WTC11 (cell line): ENCODE data around the gene GLRX. TPM values are rescaled to one million over a fixed set of nuclear protein-coding genes. Genes with fewer than 3 reads are reported as not detected.

Experiments used
- ATAC-seq: fragments of 200-7000 bp; cut with Tn5 transposase; 2 replicates; pipeline ENCODE4 v1.10.0; 2021; ENCODE audit warnings: mild to moderate bottlenecking, moderate library complexity
- CTCF ChIA-PET: fragments of 300-600 bp; sonication (Branson Sonifier 250); formaldehyde crosslinking; loops from one replicate; lab custom pipeline; 2021; ENCODE audit warnings: antibody characterized with exemption; lab: Charles Lee
- POLR2A ChIA-PET: fragments of 350-600 bp; sonication (Branson Sonifier 250); formaldehyde crosslinking; loops from one replicate; lab custom pipeline; 2021; ENCODE audit warnings: antibody characterized with exemption; lab: Charles Lee
- DNase-seq: peaks from one replicate; pipeline ENCODE4 v3.0.0; 2021; ENCODE audit warnings: low spot score
- H3K27ac Mint-ChIP-seq: 2 replicates; pipeline ENCODE4 v1.8.0; 2021; ENCODE audit warnings: mixed read lengths
- H3K27me3 Mint-ChIP-seq: 2 replicates; pipeline ENCODE4 v1.8.0; 2021; ENCODE audit warnings: low read depth, mild to moderate bottlenecking, moderate library complexity, mixed read lengths
- H3K36me3 Mint-ChIP-seq: 2 replicates; pipeline ENCODE4 v1.8.0; 2021; ENCODE audit warnings: mixed read lengths
- H3K4me1 Mint-ChIP-seq: 2 replicates; pipeline ENCODE4 v1.8.0; 2022; ENCODE audit warnings: mixed read lengths
- H3K4me3 Mint-ChIP-seq: 2 replicates; pipeline ENCODE4 v1.8.0; 2021; ENCODE audit warnings: mild to moderate bottlenecking, moderate library complexity, mixed read lengths
- H3K9me3 Mint-ChIP-seq: 2 replicates; pipeline ENCODE4 v1.8.0; 2021; ENCODE audit warnings: mixed read lengths
- AR ChIP-seq: fragments of 250-450 bp; sonication (Bioruptor Pico); IDR thresholded peaks from 2 replicates; pipeline ENCODE4 v1.9.0; 2021; ENCODE audit warnings: mild to moderate bottlenecking
- CDX4 ChIP-seq: fragments of 250-450 bp; sonication (Bioruptor Pico); IDR thresholded peaks from 2 replicates; pipeline ENCODE4 v1.9.0; 2021; ENCODE audit warnings: moderate library complexity, mild to moderate bottlenecking, inconsistent platforms, borderline replicate concordance
- CREM ChIP-seq: sonication (generic); formaldehyde crosslinking; IDR thresholded peaks from 2 replicates; pipeline ENCODE4 v1.8.1; 2022; ENCODE audit warnings: mild to moderate bottlenecking, missing genetic modification reagents, moderate library complexity
- ERG ChIP-seq: fragments of 250-450 bp; sonication (Bioruptor Pico); IDR thresholded peaks from 2 replicates; pipeline ENCODE4 v1.8.0; 2021; ENCODE audit warnings: mild to moderate bottlenecking
- FOXJ3 ChIP-seq: sonication (generic); formaldehyde crosslinking; IDR thresholded peaks from 2 replicates; pipeline ENCODE4 v1.9.0; 2021; ENCODE audit warnings: missing genetic modification reagents, mild to moderate bottlenecking, borderline replicate concordance
- FOXK1 ChIP-seq: sonication (generic); formaldehyde crosslinking; IDR thresholded peaks from 2 replicates; pipeline ENCODE4 v1.8.0; 2022; ENCODE audit warnings: mild to moderate bottlenecking, moderate library complexity, missing genetic modification reagents
- GABPB1 ChIP-seq: sonication (generic); formaldehyde crosslinking; IDR thresholded peaks from 2 replicates; pipeline ENCODE4 v1.8.1; 2023; ENCODE audit warnings: mild to moderate bottlenecking, missing genetic modification reagents
- GRHL2 ChIP-seq: fragments of 250-450 bp; sonication (Bioruptor Pico); IDR thresholded peaks from 2 replicates; pipeline ENCODE4 v1.8.0; 2022; ENCODE audit warnings: mild to moderate bottlenecking, moderate library complexity; ENCODE audit not compliant: insufficient replicate concordance, severe bottlenecking
- KAT7 ChIP-seq: sonication (generic); formaldehyde crosslinking; IDR thresholded peaks from 2 replicates; pipeline ENCODE4 v1.8.1; 2023; ENCODE audit warnings: missing genetic modification reagents, mild to moderate bottlenecking, borderline replicate concordance
- MLX ChIP-seq: sonication (generic); formaldehyde crosslinking; IDR thresholded peaks from 2 replicates; pipeline ENCODE4 v1.8.1; 2023; ENCODE audit warnings: mild to moderate bottlenecking, missing genetic modification reagents, moderate library complexity
- MXD4 ChIP-seq: fragments of 250-450 bp; sonication (Bioruptor Pico); IDR thresholded peaks from 2 replicates; pipeline ENCODE4 v1.8.0; 2021; ENCODE audit warnings: mild to moderate bottlenecking, moderate library complexity, borderline replicate concordance
- NFYB ChIP-seq: sonication (generic); formaldehyde crosslinking; conservative IDR thresholded peaks from 2 replicates; pipeline ENCODE4 v1.8.0; 2022; ENCODE audit warnings: low read depth, missing genetic modification reagents
- NR1H2 ChIP-seq: sonication (generic); formaldehyde crosslinking; IDR thresholded peaks from 2 replicates; pipeline ENCODE4 v1.9.0; 2021; ENCODE audit warnings: mild to moderate bottlenecking, moderate library complexity, missing genetic modification reagents
- PREB ChIP-seq: sonication (generic); formaldehyde crosslinking; IDR thresholded peaks from 2 replicates; pipeline ENCODE4 v1.8.1; 2022; ENCODE audit warnings: mild to moderate bottlenecking, missing genetic modification reagents, moderate library complexity, borderline replicate concordance
- PRRX2 ChIP-seq: fragments of 250-450 bp; sonication (Bioruptor Pico); IDR thresholded peaks from 2 replicates; pipeline ENCODE4 v1.8.0; 2021; ENCODE audit warnings: mild to moderate bottlenecking
- STAT6 ChIP-seq: sonication (generic); formaldehyde crosslinking; conservative IDR thresholded peaks from 2 replicates; pipeline ENCODE4 v1.8.1; 2023; ENCODE audit warnings: mild to moderate bottlenecking, low read depth, missing genetic modification reagents, moderate library complexity
- TEAD1 ChIP-seq: sonication (generic); formaldehyde crosslinking; IDR thresholded peaks from 2 replicates; pipeline ENCODE4 v1.8.0; 2022; ENCODE audit warnings: mild to moderate bottlenecking, missing genetic modification reagents
- ZNF423 ChIP-seq: fragments of 250-450 bp; sonication (Bioruptor Pico); IDR thresholded peaks from 2 replicates; pipeline ENCODE4 v2.1.2; 2022; ENCODE audit warnings: mild to moderate bottlenecking, moderate library complexity
- total RNA-seq: library from RNA; stranded (reverse); gene quantifications from 3 replicates; pipeline ENCODE4 v1.2.3, GENCODE V29; 2021
- TF ChIP-seq, protein P1 (sequence below): fragments of 250-450 bp; sonication (Bioruptor Pico); conservative IDR thresholded peaks from 2 replicates; pipeline ENCODE4 v1.9.0; 2021; ENCODE audit warnings: mild to moderate bottlenecking
- TF ChIP-seq, protein P2 (sequence below): sonication (generic); formaldehyde crosslinking; IDR thresholded peaks from 2 replicates; pipeline ENCODE4 v1.8.0; 2022; ENCODE audit warnings: mild to moderate bottlenecking, missing genetic modification reagents

The GLRX gene
- total RNA-seq, 1 experiment from 2014 or later, result 15.9 TPM

DNA sequence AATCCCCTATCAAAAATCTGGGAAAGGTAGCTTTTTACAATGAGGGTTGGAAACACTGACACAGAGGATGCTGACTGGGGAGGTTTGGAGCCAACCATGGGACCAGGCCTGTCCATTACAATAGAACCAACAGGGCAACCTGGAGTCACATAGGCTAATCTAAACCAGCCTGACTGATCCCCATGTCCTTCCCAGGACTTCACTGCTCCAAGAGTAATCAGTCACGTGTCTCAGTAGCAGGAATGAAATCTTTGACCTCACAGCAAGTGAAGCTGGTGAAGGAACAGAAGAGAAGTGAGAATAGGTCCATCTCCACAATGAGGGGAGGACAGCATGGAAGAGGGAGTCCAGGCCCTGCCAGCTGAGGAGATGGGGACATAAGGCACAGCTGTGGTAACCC lies 16.0 kb upstream of the GLRX start:
- H3K4me3 Mint-ChIP-seq, result no peak overlapping the region
- ChIA-PET POLR2A (no interaction called here), CTCF (no interaction called here)
- ATAC-seq (no peak), DNase-seq (no peak)
- peaks cover 10% of the 10 kb centered on the region for H3K4me1 Mint-ChIP-seq
- H3K27ac Mint-ChIP-seq, result no peak overlapping the region; the same call in 1 of the 2 replicates
- H3K27me3 Mint-ChIP-seq, result no peaks in the 10 kb centered on the region; the same call in 1 of the 2 replicates
- no peaks in the 10 kb centered on the region for H3K36me3 Mint-ChIP-seq
- H3K9me3 Mint-ChIP-seq, result no peaks in the 10 kb centered on the region
- TF ChIP-seq CDX4 (CRISPR knock-in tag) (no peak), TEAD1 (CRISPR knock-in tag) (no peak), AR (CRISPR knock-in tag) (no peak), GRHL2 (CRISPR knock-in tag) (no peak), FOXK1 (no peak), ERG (no peak), KAT7 (CRISPR knock-in tag) (no peak), PRRX2 (no peak), GABPB1 (no peak), MLX (CRISPR knock-in tag) (no peak), STAT6 (CRISPR knock-in tag) (no peak), NFYB (CRISPR knock-in tag) (no peak), FOXJ3 (CRISPR knock-in tag) (no peak), MXD4 (CRISPR knock-in tag) (no peak), PREB (CRISPR knock-in tag) (no peak), ZNF423 (CRISPR knock-in tag) (no peak), NR1H2 (no peak), CREM (no peak)
- TF ChIP-seq, protein P1, sequence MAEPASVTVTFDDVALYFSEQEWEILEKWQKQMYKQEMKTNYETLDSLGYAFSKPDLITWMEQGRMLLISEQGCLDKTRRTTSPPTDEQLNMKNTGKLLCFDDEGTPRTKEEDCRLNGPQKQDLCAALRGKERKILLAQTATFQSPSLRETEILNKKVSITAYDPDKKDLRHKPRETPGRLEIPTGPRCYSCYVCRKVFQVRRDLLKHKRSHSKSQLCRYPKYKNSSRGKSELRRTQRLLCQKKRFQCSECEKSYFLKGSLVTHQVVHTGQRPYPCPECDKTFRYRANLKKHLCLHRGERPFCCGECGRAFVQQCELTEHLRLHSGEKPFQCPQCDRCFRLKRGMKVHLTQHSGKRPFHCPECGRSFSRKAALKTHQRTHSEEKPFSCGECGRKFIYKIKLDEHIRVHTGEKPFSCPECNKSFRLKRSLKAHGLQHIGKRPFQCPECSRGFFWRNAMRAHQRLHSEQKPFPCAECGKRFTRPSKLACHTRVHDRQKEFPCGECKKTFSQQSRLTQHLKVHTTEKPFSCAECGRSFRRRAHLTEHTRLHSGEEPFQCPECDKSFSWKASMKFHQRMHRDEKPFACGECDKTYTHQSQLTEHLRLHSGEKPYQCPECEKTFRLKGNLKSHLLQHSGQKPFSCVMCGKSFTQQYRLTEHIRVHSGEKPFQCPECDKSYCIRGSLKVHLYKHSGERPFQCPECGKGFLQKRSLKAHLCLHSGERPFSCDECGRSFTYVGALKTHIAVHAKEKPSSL (CRISPR knock-in tag), result no peak
- TF ChIP-seq, protein P2, sequence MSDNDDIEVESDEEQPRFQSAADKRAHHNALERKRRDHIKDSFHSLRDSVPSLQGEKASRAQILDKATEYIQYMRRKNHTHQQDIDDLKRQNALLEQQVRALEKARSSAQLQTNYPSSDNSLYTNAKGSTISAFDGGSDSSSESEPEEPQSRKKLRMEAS (CRISPR knock-in tag), result no peak
- TF ChIP-seq, all 79 proteins: peak for 0
